Measurements from ENCODE around the gene TEC. TPM values are rescaled to one million over a fixed set of nuclear protein-coding genes. Genes with fewer than 3 reads are reported as not detected.
A peak's percentile ranks its signal among the peaks of the same experiment; 100 is the strongest.
"Not testable (repeated sequence)": the region's sequence is repeated elsewhere in the genome, so short reads cannot be mapped to it uniquely, and the experiment has no call there.

The TEC gene
- total and polyA plus RNA-seq, 9 of the 15 experiments (the other 6 are each of a cell fraction or from before 2014, with no cell fraction given): 5.3 to 14.7 (median 8.8) TPM

GRCh38 chr4:48167538-48168263 is 101.9 kb downstream of the TEC start (continued):
- TF ChIP-seq ATF3 (IDR thresholded peaks at IDR 0.05) (0 out of 2 replicates have a peak, but pooled peaks have one; percentile 19), ATF3 (CRISPR knock-in tag; conservative IDR thresholded peaks at IDR 0.05) (no peak), BRF2 (IDR thresholded peaks at IDR 0.05; ENCODE audit: borderline replicate concordance, insufficient read depth, insufficient read length) (no peak), POLR2H (tag; IDR thresholded peaks at IDR 0.05; ENCODE audit: low read depth) (no peak), ZNF586 (CRISPR knock-in tag; conservative IDR thresholded peaks at IDR 0.05) (no peak), EWSR1 (IDR thresholded peaks at IDR 0.05; ENCODE audit: borderline replicate concordance, low read depth, partially characterized antibody) (no peak)

GRCh38 chr4:48164561-48164960 is 105.1 kb downstream of the TEC start:
- in situ Hi-C loops (cut with MboI); intact Hi-C loops (cut with micrococcal nuclease); H4K20me1 ChIP-seq (replicated peaks; ENCODE audit: control insufficient read depth, insufficient read depth, low read length); H2AFZ ChIP-seq (ENCODE audit: low read depth, low read length); DNase-seq (ENCODE audit: extremely low read depth in 1 of 4, low spot score in 3 of 4); H3K4me2 ChIP-seq (ENCODE audit: insufficient read depth, low read length); BruUV-seq (replicated peaks); H3K9me3 ChIP-seq (replicated peaks; ENCODE audit: control insufficient read depth, insufficient read depth, low read depth, low read length); ATAC-seq; H3K9me1 ChIP-seq (ENCODE audit: control insufficient read depth, insufficient read depth, low read length); FAIRE-seq; H3K4me3 ChIP-seq; H3K4me1 ChIP-seq (replicated peaks in 1 of 2; ENCODE audit: control insufficient read depth in 2 of 2, insufficient read depth in 2 of 2, low read length in 2 of 2); CTCF ChIA-PET (ENCODE audit: low intra/inter-chr PET ratio); H3K27ac ChIP-seq (ENCODE audit: extremely low read depth, low read depth, low read length); H3K79me2 ChIP-seq (ENCODE audit: control insufficient read depth, insufficient read depth, low read length); H3K9ac ChIP-seq (ENCODE audit: insufficient read depth in 1 of 2, low read depth in 2 of 2, low read length in 2 of 2); H3K27me3 ChIP-seq (ENCODE audit: control insufficient read depth in 2 of 2, insufficient read depth in 2 of 2, low read length in 2 of 2): not testable (repeated sequence)
- POLR2A ChIA-PET: interaction anchor here (0.7 to 1.2 kb wide), 3 partner anchors 9 to 93 kb away, joined by 3 to 5 read pairs (median 3); no protein-coding TSS in a partner anchor
- peaks cover 33% of the 10 kb centered on the region for H3K36me3 ChIP-seq (ENCODE audit: control insufficient read depth, insufficient read depth, low read length)
- WGBS (ENCODE audit: insufficient coverage, low coverage, missing lambda C conversion rate): 87% methylated on average over 9 of the region's 9 CpGs

All from K562 (cell line).